GM18868 (cell line): ENCODE results near the gene KCNAB1.
"Not testable (repeated sequence)": the region's sequence is repeated elsewhere in the genome, so short reads cannot be mapped to it uniquely, and the experiment has no call there.

ENCODE experiments used
- ATAC-seq: cut with Tn5 transposase; IDR thresholded peaks from one replicate; pipeline ENCODE4 v1.9.1; 2021; ENCODE audit warnings: mild to moderate bottlenecking, moderate library complexity; ENCODE audit not compliant: unreplicated experiment

Gene KCNAB1

GRCh38 chr3:156259896-156260295 is 139.5 kb downstream of the KCNAB1 start:
- ATAC-seq, result no peak

GRCh38 chr3:156260331-156260730 is 140.0 kb downstream of the KCNAB1 start:
- no peak for ATAC-seq

- ATAC-seq, result no peak
Observed at GRCh38 chr3:156264771-156265170, 144.4 kb downstream of the KCNAB1 start.

- ATAC-seq, result no peak
Observed at GRCh38 chr3:156271508-156271907, 151.1 kb downstream of the KCNAB1 start.

- ATAC-seq, result no peak
Observed at GRCh38 chr3:156271995-156272719, 151.8 kb downstream of the KCNAB1 start.

- ATAC-seq, result no peak
Observed at GRCh38 chr3:156273111-156273694, 152.8 kb downstream of the KCNAB1 start.

GRCh38 chr3:156274791-156275190 is 154.4 kb downstream of the KCNAB1 start:
- no peak for ATAC-seq

- ATAC-seq, result not testable (repeated sequence)
Observed at GRCh38 chr3:156284637-156285036, 164.3 kb downstream of the KCNAB1 start.

- ATAC-seq, result no peak
Observed at GRCh38 chr3:156285626-156286025, 165.2 kb downstream of the KCNAB1 start.

GRCh38 chr3:156290924-156291271 is 170.5 kb downstream of the KCNAB1 start:
- no peak for ATAC-seq

- no peak for ATAC-seq
Observed at GRCh38 chr3:156291272-156292123, 171.1 kb downstream of the KCNAB1 start.

- ATAC-seq, result no peak
Observed at GRCh38 chr3:156293566-156293965, 173.2 kb downstream of the KCNAB1 start.

GRCh38 chr3:156297582-156297981 is 177.2 kb downstream of the KCNAB1 start:
- no peak for ATAC-seq

- no peak for ATAC-seq
Observed at GRCh38 chr3:156298014-156298413, 177.6 kb downstream of the KCNAB1 start.

GRCh38 chr3:156298938-156299337 is 178.6 kb downstream of the KCNAB1 start:
- no peak for ATAC-seq

GRCh38 chr3:156299569-156299968 is 179.2 kb downstream of the KCNAB1 start:
- no peak for ATAC-seq

GRCh38 chr3:156300371-156300770 is 180.0 kb downstream of the KCNAB1 start:
- no peak for ATAC-seq

- ATAC-seq, result no peak
Observed at GRCh38 chr3:156300929-156301840, 180.8 kb downstream of the KCNAB1 start.

GRCh38 chr3:156303001-156303707 is 182.8 kb downstream of the KCNAB1 start:
- no peak for ATAC-seq

- ATAC-seq, result no peak
Observed at GRCh38 chr3:156304406-156304805, 184.0 kb downstream of the KCNAB1 start.
